GM10847 (cell line): ENCODE results near the gene RAPGEF2.

Experiments
- POLR2A ChIP-seq: IDR thresholded peaks from 2 replicates; pipeline ENCODE4 v1.6.1; 2011; ENCODE audit not compliant: insufficient read length; ENCODE audit errors: extremely low read depth

Gene RAPGEF2

DNA sequence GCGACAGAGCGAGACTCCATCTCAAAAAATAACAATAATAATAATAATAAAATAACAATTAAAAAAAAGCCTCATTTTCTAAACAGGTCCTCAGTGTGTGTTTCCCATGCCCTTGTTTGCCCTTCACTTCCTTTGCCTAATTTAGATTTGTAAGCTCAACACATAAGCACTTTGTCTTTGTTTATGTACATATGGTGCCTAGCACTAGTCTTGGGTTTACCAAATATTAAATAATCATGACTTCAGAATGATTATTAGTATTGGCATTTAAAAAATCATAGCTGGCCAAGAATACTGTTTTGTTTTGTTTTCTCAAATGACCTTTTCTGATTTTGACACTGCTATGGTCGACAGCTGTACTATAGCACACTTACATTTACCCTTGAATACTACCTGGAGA is 6.4 kb upstream of the RAPGEF2 start:
- TF ChIP-seq POLR2A, result no peak

DNA sequence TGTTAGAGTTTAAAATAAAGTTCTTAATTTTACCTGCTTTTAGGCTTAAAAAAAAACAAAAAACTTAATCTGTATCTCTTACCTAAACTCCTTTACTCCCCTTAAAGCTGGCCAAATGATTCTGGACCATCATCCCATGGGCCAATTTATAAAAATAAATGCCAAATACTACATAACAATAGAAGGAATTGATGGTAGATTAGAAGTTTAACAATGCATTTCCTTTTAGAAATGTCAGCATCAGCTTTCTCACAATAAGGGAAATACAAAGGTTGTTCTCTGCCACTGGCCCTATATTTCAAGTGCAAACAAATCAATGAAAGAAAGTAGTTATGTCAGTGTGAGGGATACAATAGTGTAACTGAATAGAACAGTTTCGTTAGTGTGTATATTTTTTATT is 5.7 kb upstream of the RAPGEF2 start:
- no peak for TF ChIP-seq POLR2A

DNA sequence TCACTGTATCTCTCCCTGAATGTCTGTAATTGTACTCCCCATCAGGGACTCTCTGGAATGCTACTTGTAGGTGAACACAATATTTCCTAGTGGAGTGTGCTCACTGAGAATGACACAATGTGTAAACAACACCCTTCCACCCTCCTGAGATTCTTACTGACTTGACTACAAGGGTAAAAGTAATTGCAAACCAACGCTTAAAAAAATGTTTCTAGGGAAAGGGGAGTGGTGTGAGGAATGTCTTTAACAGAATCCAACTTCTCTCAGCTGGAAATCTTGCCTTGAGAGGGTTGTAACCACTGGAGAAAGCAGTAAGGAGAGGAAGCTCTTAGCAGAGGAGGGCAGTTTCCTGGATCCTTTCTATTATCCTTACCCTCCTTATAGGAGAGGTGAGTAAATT is 5.1 kb upstream of the RAPGEF2 start:
- TF ChIP-seq POLR2A, result no peak

DNA sequence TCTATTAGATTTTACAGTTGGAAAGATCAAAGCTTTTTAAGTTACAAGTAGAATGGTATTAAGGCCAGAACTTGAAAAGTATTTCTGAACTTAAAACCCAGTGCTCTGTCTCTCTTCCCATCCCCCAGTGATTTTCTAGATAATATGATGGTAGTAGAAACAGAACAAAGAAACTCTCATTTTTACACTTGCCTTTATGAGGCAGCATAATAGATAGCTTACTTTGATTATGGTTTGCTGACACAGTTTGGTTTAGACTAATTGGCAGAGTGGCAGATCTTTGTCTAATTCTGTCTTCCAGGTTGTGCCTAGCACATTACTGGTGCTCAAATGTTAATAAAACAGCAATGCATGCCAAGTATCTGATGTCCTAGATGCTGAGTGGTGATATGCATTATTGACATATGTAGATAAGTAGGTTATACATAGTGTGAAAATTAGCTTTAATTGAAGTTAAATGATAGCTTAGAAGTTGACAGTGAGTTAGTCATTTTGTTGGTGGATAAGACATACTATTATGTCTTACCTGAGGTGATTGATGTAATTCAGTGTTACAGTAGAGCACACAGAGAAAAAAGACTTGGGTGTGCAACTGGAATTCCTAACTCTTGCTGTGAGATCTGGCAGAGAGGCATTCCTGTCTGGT is 4.3 kb upstream of the RAPGEF2 start:
- TF ChIP-seq POLR2A, result no peak

DNA sequence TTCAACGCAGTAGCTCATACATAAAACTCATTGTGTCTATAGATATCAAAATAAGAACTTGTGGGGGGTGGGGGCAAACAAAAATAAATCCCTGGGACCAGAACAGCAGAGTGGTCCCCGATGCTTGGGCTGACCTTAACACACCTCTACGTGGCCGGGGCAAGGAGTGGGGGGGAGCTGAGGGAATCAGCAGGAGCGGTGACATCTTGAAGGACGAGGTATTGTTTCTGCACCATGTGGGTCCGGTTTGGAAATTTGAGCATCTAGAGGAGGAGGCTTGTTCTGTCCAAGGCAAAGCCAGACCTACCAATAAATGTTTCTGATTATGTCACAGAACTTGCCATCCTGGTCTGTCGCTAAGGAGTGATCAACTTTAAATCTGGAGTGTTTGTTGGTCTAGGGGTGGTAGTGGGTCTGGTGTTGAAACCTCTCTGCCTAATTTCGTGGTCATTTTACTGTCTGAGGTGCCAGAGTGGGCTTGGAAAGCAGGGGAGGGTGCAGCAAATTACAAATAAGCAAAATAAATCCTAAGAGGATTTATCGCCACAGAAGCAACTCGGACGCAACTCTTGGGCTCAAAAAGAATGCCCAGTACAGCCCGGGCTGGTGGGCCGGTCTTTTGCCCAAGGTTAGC is 774 bp upstream of the RAPGEF2 start:
- TF ChIP-seq POLR2A, result no peak

DNA sequence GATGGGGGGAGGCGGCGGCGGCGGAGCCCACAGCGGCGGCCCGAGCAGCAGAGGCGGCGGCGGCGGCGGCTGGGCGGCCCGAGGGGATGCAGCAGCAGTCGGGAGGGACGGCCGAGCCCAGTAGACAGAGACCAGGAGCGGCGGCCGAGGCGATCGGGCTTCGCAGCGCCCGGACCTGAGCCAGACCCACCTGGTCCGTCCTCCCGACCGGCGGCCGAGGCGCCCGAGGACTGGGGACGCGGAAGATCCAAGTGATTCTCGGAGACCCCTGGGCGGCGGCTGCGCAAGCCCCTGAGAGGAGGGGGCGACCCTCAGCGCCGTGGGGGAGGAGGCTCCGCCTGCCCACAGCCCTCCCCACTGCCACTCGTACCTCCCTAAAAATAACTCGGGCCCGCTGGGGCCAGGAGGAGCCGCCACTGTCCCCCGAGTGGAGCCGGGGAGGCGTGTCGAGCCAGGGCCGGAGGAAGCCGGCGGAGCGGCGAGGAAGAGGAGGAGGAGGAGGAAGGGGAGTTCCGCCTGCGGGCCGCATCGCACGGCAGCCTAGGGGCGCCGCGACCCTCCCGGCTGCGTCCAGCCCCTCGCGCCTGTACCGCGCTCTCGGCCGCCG is 608 bp downstream of the RAPGEF2 start:
- TF ChIP-seq POLR2A, result peak; percentile 22

DNA sequence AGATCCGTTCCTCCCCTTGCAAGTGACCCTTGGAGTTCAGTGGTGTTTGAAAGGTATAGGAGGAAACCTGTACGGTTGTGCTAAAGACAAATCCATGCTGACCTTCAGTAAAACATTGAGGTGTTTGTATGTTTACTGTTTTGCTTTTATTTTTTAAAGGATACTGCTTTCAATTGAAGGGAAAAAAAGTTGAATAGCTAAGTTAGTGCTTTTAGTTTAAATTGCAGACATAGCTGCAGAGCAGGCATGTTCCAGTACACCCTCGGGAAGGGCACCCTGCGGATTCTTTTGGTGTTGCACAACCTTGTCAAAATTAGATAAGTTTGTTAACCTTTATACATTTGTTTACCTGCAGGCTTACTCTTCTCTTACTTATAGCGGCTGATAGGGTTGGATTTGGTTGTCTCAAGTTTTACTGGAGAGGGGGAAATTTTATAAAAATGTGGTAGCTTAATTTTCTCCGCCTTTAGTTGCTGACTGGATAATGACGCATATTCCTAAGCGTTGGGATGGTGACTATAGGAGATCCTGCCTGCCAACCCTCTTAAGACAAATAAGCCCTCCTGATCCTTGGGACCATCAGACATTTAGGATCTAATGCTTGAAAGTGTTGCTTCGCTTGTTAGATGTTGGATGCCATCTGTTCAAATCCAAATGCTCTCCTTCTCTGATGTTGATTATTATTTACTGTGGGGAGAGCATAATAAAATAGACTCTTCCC is 2.0 kb downstream of the RAPGEF2 start:
- TF ChIP-seq POLR2A, result no peak

DNA sequence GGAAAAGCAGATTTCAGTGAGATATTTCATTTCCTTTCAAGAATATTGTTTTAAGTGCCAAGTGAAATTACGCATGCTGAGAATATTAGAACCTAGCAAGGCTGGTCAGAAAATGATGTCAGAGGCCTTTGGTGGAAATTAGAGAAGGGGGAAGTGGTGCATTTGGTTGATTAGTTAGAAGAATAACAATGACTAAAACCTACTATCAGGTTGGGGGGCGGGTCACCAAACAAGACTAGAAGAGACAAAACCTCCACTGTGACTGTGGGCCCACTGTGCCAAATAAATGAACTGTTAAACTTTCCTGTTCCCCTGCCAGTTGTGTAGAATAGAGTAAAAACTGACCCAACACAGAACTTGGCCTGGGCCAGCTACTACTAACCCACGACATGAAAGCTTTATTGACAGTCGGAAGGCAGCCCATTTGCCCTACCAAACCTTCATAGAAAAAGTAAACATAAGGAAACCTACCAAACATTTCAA is 2.9 kb downstream of the RAPGEF2 start:
- no peak for TF ChIP-seq POLR2A

DNA sequence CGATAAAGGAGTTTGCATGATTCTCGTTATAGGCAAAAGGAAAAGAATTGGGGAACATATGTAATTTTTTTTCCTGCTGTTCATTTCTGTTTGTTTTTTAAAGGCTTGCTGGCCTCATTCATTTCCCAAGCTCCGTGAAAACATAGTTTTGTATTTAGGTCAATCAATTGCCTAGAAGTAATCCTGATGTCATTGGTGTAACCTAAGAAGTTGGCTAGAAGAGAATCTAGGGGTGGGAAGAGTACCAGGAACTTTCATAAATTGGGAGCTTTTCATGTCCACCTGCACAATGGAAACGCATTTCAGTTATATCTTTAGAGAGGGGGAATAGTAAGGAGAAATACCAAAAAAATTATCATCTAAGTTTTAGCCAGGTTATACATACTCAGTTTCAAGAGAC is 3.8 kb downstream of the RAPGEF2 start:
- TF ChIP-seq POLR2A, result no peak

DNA sequence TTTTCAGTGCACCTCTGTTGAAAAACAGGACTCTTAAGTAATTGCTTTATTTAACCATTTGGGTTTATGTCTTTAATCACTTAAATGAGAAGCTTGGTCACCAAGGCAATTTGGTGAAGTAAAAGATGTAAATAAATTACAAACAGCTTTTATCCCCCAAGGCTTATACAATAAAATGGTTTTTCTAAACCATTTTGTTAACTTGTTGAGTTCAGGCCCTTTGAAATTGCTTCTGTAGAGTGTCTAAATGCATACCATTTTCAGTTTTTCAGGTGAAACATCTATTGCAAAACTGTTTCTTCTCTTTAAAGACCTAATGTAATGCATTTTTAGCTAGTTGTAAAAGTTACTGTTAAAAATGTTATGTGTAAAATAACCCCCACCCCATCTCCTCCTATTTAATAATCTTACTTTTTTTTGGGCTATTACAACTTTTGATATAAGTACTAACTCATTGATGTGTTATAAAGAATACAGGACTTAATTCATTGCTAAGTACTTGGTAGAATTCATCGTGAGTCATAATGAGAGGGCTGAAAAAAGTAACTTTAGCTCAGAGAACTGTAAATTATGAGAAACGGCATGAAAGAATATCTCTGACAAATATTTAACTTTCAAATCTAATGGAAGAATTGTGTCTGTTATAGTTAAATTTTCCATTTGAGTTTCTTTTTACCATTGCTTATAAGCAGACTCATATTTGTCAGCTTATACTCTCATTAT is 4.5 kb downstream of the RAPGEF2 start:
- no peak for TF ChIP-seq POLR2A

DNA sequence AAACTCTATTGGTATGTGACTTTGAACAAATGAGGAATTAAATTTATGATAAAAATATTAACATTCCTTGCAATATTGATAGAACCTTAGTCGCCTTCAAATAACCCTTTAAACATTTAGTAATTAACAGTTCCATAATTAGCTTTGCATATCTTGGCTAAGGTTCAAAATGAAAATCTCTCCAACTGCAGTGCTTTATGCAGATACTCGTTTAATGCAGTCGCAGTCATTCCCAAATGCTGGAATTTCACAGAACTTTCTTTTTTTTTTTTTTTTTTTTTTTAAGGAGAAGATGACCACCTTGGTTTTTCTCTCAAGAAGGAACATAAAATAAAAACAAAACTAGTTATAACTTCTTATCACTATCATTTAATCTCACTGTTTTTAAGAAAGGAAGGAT is 5.2 kb downstream of the RAPGEF2 start:
- no peak for TF ChIP-seq POLR2A

DNA sequence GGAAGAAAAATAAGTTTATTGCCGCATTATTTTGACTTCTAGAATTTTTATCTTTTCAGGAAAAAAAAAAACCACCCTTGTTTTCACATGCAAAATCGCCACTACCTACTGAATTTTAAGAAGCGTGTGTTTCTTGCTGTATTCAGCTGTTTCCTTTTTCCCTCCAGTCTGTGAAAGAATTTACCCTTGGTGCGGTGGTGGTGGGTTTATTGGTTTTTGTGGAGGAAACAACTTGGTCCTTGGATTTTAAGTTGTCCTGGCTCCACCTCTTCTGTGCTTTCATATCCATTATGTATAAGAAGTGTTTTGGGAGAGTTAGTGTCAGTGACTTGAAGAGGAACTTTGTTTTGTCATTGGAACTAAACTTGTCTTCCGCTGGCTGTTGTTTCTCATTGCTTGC is 8.1 kb downstream of the RAPGEF2 start:
- TF ChIP-seq POLR2A, result no peak

DNA sequence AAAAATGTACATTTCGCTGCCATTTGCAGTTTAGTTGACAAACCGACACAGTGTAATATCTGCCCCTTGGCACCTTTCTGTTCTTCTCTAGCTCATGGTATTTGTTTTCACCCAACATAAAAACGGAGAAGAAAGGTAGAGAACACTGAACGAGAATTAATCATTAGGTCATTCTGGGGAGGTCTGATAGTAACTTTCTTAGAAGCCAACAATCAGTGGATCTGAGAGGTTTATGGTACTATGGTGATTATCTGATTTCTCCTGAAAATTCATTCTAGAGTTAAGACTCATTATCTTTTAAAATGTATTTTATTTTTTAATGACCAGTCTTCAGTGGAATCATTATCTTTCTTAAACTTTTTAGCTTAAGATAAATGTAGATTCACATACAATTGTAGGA is 8.5 kb downstream of the RAPGEF2 start:
- TF ChIP-seq POLR2A, result no peak

DNA sequence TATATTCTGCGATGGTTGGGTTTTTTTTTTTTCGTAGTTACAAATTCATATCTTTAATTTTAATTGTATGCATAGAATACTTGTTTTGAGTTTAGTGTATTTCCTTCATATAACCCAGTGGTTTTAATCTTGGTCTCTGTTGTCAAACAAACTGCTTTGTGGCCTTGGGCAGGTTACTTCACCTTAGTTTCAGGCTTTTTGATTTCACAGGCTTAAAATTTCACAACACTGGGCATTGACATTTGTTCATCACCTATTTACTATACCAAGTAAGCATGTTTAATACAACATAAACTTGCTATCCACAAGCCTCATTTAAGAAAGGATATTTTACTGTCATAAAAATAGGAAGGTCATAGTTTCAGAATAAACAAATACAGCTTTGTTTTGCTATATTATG is 14.7 kb downstream of the RAPGEF2 start:
- TF ChIP-seq POLR2A, result no peak

DNA sequence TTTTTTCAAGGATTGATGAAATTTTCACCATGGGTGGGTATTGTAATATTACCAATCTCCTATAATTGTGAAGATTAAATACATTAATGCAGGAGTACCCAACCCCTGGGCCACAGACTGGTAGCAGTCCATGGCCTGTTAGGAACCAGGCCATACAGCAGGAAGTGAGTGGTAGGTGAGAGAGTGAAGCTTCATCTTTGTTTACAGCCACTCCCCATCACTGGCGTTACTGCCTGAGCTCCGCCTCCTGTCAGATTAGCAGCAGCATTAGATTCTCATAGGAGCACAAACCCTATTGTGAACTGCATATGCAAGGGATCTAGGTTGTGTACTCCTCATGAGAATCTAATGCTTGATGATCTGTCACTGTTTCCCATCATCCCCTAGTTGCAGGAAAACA is 15.1 kb downstream of the RAPGEF2 start:
- no peak for TF ChIP-seq POLR2A
